ENCODE measurements around the gene RPRD2. TPM values are rescaled to one million over a fixed set of nuclear protein-coding genes. Genes with fewer than 3 reads are reported as not detected.

Gene RPRD2
- total and polyA plus RNA-seq, 11 donors = 6.4 to 33.4 (median 22.6) TPM

DNA sequence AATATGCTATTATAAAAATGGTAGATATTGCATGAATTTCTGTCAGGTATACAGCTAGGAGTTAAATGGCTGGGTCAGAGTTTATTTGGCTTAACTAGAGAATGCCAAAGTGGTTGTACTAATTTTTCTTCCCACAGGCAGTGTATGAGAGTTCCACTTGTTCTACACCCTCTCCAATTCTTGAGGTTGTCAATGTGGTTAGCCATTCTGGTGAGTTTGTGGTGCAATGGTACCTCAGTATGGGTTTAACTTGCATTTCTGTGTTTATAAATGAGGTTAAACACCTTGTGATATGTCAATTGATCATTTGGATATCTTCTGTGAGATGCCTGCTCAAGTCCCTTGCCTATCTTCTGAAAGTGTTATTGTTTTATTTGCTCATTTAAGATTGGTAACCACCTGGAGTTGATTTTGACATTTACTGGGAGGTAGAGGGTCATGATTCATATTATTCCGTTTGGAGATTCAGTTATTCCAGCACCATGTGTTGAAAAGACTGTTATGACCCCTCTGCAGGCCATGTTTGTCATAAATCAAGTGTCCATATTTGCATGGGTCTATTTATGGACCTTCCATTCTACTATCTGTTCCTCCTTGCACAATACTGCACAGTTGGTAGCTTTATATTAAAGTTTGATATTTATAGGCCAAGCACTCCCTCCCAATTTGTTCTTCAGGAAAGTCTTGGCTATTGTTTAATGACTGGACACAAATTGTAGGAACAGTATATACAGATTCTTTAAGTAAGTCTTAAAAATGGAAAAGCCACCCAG is 157.4 kb downstream of the RPRD2 start:
- H3K27ac ChIP-seq = no peak overlapping the region
- H3K27me3 ChIP-seq = no peaks in the 10 kb centered on the region
- WGBS, 4 donors = 71 to 83% (median 76%) methylated on average over 1 of the region's 1 CpG
- no peaks in the 10 kb centered on the region for H3K9me3 ChIP-seq
- TF ChIP-seq POLR2A (IDR thresholded peaks at IDR 0.05) = no peak
- TF ChIP-seq, protein P1, sequence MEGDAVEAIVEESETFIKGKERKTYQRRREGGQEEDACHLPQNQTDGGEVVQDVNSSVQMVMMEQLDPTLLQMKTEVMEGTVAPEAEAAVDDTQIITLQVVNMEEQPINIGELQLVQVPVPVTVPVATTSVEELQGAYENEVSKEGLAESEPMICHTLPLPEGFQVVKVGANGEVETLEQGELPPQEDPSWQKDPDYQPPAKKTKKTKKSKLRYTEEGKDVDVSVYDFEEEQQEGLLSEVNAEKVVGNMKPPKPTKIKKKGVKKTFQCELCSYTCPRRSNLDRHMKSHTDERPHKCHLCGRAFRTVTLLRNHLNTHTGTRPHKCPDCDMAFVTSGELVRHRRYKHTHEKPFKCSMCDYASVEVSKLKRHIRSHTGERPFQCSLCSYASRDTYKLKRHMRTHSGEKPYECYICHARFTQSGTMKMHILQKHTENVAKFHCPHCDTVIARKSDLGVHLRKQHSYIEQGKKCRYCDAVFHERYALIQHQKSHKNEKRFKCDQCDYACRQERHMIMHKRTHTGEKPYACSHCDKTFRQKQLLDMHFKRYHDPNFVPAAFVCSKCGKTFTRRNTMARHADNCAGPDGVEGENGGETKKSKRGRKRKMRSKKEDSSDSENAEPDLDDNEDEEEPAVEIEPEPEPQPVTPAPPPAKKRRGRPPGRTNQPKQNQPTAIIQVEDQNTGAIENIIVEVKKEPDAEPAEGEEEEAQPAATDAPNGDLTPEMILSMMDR (IDR thresholded peaks at IDR 0.05) = no peak
- intact Hi-C loops (cut with DNase I) = no loop called here
- peaks cover 0 to 7% (median 3%) of the 10 kb centered on the region in 12 donors for H3K4me1 ChIP-seq
- H3K36me3 ChIP-seq = no peaks in the 10 kb centered on the region
- no peak overlapping the region for H3K4me3 ChIP-seq
- no peak for ATAC-seq
- no peak for DNase-seq

DNA sequence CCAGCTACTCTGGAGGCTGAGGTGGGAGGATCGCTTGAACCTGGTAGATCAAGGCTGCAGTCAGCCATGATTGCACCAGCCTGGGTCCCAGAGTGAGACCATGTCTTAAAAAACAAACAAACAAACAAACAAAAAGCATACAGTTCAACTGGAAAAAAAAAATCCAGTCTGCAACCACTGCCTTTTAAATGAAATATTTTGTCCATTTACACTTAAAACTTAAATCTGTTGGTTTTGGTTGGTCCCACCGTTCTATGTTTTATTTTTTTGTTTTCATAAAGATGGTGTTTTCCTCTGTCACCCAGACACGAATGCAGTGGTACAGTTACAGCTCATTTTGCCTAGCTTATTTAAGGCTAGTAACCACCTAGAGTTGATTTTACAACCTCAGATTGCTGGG is 161.4 kb downstream of the RPRD2 start:
- DNase-seq = no peak
- Histone ChIP-seq H3K36me3 (no peaks in the 10 kb centered on the region), H3K9me3 (no peaks in the 10 kb centered on the region), H3K4me1 (peaks cover 0 to 10% (median 0%) of the 10 kb centered on the region in 12 donors), H3K27me3 (no peaks in the 10 kb centered on the region), H3K4me3 (no peak overlapping the region), H3K27ac (no peak overlapping the region)
- ATAC-seq = no peak
- TF ChIP-seq, protein P1 (IDR thresholded peaks at IDR 0.05) = no peak
- no peak for TF ChIP-seq POLR2A (IDR thresholded peaks at IDR 0.05)
- intact Hi-C loops (cut with DNase I) = no loop called here
- 86 to 90% (median 89%) methylated on average over 3 of the region's 3 CpGs for WGBS, 4 donors

Small RNA genes lying within 50 kb of the gene (microRNA-seq; reads per million reads assigned to microRNA genes)
- gene MIR6878 = 0 to 0.26 (median 0.10) reads per million in 4 donors

Other genes with a start within 250 kb of the RPRD2 start
- 100 to 1,000 TPM in 2 of 9 donors, 10 to 100 TPM in 7; 46.8 to 152 (median 67.6) TPM for gene PLEKHO1, start 214.2 kb upstream of the RPRD2 start, total RNA-seq
- 100 to 1,000 TPM; 184 to 200 TPM for gene PLEKHO1, start 214.2 kb upstream of the RPRD2 start, polyA plus RNA-seq
- gene ANP32E, start 128.0 kb upstream of the RPRD2 start, total RNA-seq = 10 to 100 TPM; 12.6 to 59.9 (median 33.6) TPM
- 10 to 100 TPM; 25.3 to 43.6 TPM for gene ANP32E, start 128.0 kb upstream of the RPRD2 start, polyA plus RNA-seq
- gene CA14, start 106.4 kb upstream of the RPRD2 start, total RNA-seq = 10 to 100 TPM in 1 of 9 donors, 1 to 10 TPM in 7, under 1 TPM in 1; 0.56 to 16.5 (median 4.2) TPM
- 10 to 100 TPM in 1 of 2 donors, 1 to 10 TPM in 1; 3.1 to 22.2 TPM for gene CA14, start 106.4 kb upstream of the RPRD2 start, polyA plus RNA-seq
- 100 to 1,000 TPM in 1 of 9 donors, 10 to 100 TPM in 8; 50.1 to 102 (median 59.8) TPM for gene APH1A, start 95.1 kb upstream of the RPRD2 start, total RNA-seq
- 10 to 100 TPM; 53.9 to 97.8 TPM for gene APH1A, start 95.1 kb upstream of the RPRD2 start, polyA plus RNA-seq
- 10 to 100 TPM in 6 of 9 donors, 1 to 10 TPM in 3; 5.0 to 30.5 (median 10.7) TPM for gene C1orf54, start 91.4 kb upstream of the RPRD2 start, total RNA-seq
- 10 to 100 TPM; 18.5 to 20.9 TPM for gene C1orf54, start 91.4 kb upstream of the RPRD2 start, polyA plus RNA-seq
- gene CIART, start 81.6 kb upstream of the RPRD2 start, total RNA-seq = 10 to 100 TPM in 4 of 9 donors, 1 to 10 TPM in 5; 2.3 to 23.9 (median 7.1) TPM
- gene CIART, start 81.6 kb upstream of the RPRD2 start, polyA plus RNA-seq = 10 to 100 TPM in 1 of 2 donors, 1 to 10 TPM in 1; 4.1 to 15.0 TPM
- gene MRPS21, start 70.3 kb upstream of the RPRD2 start, total RNA-seq = 10 to 100 TPM; 44.5 to 77.2 (median 61.0) TPM
- gene MRPS21, start 70.3 kb upstream of the RPRD2 start, polyA plus RNA-seq = 100 to 1,000 TPM in 1 of 2 donors, 10 to 100 TPM in 1; 64.2 to 139 TPM
- gene PRPF3, start 42.6 kb upstream of the RPRD2 start, total RNA-seq = 10 to 100 TPM; 12.4 to 28.1 (median 19.5) TPM
- gene PRPF3, start 42.6 kb upstream of the RPRD2 start, polyA plus RNA-seq = 10 to 100 TPM; 17.8 to 19.5 TPM
- 10 to 100 TPM; 21.9 to 46.5 (median 28.9) TPM for gene TARS2, start 123.3 kb downstream of the RPRD2 start, total RNA-seq
- gene TARS2, start 123.3 kb downstream of the RPRD2 start, polyA plus RNA-seq = 10 to 100 TPM; 23.6 to 29.0 TPM
- 10 to 100 TPM; 10.9 to 35.3 (median 15.4) TPM for gene ECM1, start 144.0 kb downstream of the RPRD2 start, total RNA-seq
- 10 to 100 TPM; 11.3 to 15.6 TPM for gene ECM1, start 144.0 kb downstream of the RPRD2 start, polyA plus RNA-seq
- under 1 TPM in 2 of 9 donors, not detected in 7; 0.51 to 0.96 TPM for gene FALEC, start 151.6 kb downstream of the RPRD2 start, total RNA-seq
- gene FALEC, start 151.6 kb downstream of the RPRD2 start, polyA plus RNA-seq = under 1 TPM; 0.18 to 0.46 TPM
- 10 to 100 TPM; 19.2 to 69.0 (median 40.9) TPM for gene ADAMTSL4, start 185.3 kb downstream of the RPRD2 start, total RNA-seq
- 10 to 100 TPM; 41.1 to 61.7 TPM for gene ADAMTSL4, start 185.3 kb downstream of the RPRD2 start, polyA plus RNA-seq
- 100 to 1,000 TPM in 6 of 9 donors, 10 to 100 TPM in 3; 77.2 to 180 (median 104) TPM for gene MCL1, start 215.5 kb downstream of the RPRD2 start, total RNA-seq
- 100 to 1,000 TPM in 1 of 2 donors, 10 to 100 TPM in 1; 57.1 to 118 TPM for gene MCL1, start 215.5 kb downstream of the RPRD2 start, polyA plus RNA-seq